ENCODE data around the gene ANKRD6. TPM values are rescaled to one million over a fixed set of nuclear protein-coding genes. Genes with fewer than 3 reads are reported as not detected.

Gene ANKRD6
- polyA plus RNA-seq, 1 experiment, result 1.1 TPM

DNA sequence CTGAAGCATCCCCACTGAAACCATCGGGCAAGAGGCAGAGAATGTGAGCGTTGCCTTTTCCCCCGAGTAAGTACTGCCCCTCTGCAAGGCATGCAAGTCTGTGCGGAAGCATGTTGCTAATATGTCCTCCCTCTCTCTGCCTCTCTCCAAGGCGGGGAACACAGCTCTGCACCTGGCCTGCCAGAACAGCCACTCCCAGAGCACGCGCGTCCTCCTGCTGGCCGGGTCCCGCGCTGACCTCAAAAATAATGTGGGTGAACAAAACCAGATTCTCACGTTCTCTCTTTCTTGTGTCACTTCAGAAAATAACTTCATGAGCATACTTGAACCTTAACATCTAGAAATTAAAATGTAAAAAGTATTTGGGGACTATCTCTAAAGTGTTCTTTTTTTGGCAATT, 179.2 kb downstream of the ANKRD6 start:
- Histone ChIP-seq H3K4me3 (ENCODE audit: low read depth, low read length) (no peak overlapping the region), H3K27me3 (ENCODE audit: control insufficient read depth, insufficient read depth, low read length) (no peaks in the 10 kb centered on the region), H3K36me3 (ENCODE audit: control insufficient read depth, insufficient read depth, low read length) (no peaks in the 10 kb centered on the region)
- ChIA-PET POLR2A (no interaction called here), CTCF (interaction anchor here (1.4 to 1.8 kb wide), 2 partner anchors 179 to 240 kb away, joined by 4 to 6 read pairs; partner anchors contain the start of gene ANKRD6)
- no peak for DNase-seq (ENCODE audit: low read depth)
- TF ChIP-seq, protein P1, sequence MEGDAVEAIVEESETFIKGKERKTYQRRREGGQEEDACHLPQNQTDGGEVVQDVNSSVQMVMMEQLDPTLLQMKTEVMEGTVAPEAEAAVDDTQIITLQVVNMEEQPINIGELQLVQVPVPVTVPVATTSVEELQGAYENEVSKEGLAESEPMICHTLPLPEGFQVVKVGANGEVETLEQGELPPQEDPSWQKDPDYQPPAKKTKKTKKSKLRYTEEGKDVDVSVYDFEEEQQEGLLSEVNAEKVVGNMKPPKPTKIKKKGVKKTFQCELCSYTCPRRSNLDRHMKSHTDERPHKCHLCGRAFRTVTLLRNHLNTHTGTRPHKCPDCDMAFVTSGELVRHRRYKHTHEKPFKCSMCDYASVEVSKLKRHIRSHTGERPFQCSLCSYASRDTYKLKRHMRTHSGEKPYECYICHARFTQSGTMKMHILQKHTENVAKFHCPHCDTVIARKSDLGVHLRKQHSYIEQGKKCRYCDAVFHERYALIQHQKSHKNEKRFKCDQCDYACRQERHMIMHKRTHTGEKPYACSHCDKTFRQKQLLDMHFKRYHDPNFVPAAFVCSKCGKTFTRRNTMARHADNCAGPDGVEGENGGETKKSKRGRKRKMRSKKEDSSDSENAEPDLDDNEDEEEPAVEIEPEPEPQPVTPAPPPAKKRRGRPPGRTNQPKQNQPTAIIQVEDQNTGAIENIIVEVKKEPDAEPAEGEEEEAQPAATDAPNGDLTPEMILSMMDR (IDR thresholded peaks at IDR 0.05; ENCODE audit: insufficient read depth, low read depth, low read length), result no peak

DNA sequence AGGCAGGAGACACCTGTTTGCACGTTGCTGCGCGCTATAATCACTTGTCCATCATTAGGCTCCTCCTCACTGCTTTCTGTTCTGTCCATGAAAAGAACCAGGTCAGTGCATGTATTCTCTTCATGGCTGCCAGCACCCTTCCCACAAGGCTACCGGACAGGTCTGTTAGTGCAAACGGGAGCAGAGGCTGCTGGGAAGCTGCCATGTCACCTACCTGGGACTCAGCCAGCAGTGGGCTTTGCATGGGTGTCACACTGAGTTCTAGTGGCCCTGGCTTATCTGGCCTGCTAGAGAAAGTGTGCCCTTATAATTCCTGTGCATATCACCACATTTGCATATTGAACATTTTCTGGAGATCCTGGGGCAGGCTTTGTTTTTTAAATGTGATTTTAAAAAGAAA, 180.8 kb downstream of the ANKRD6 start:
- Histone ChIP-seq H3K4me3 (ENCODE audit: low read depth, low read length) (no peak overlapping the region), H3K27me3 (ENCODE audit: control insufficient read depth, insufficient read depth, low read length) (no peaks in the 10 kb centered on the region), H3K36me3 (ENCODE audit: control insufficient read depth, insufficient read depth, low read length) (no peaks in the 10 kb centered on the region)
- ChIA-PET CTCF (interaction anchor here (0.9 kb wide), 1 partner anchor 242 kb away, joined by 3 read pairs; no protein-coding TSS in a partner anchor), POLR2A (no interaction called here)
- TF ChIP-seq, protein P1 (IDR thresholded peaks at IDR 0.05; ENCODE audit: insufficient read depth, low read depth, low read length), result no peak
- DNase-seq (ENCODE audit: low read depth), result no peak

DNA sequence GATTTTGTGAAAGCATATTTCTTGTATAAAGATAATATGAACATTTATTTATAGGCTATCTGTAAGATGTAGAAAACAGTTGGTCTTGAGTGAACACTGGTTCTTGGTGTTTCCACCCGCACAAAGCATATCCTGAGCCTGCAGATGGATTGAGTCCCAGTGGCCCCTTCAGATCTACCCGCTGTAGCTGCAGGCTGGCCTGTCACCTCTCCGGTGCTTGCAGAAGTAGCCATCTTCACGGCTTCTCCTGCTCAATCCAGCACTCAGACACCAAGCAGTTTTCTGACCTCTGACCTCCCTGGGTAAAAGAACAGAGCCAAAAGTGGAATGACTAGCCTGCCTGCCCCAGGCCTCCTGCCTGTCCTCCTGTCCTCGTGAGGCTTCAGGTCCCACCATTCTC, 182.9 kb downstream of the ANKRD6 start:
- ChIA-PET POLR2A (no interaction called here), CTCF (no interaction called here)
- DNase-seq (ENCODE audit: low read depth), result no peak
- no peak overlapping the region for H3K4me3 ChIP-seq (ENCODE audit: low read depth, low read length)
- TF ChIP-seq, protein P1 (IDR thresholded peaks at IDR 0.05; ENCODE audit: insufficient read depth, low read depth, low read length), result no peak
- H3K36me3 ChIP-seq (ENCODE audit: control insufficient read depth, insufficient read depth, low read length), result no peaks in the 10 kb centered on the region
- no peaks in the 10 kb centered on the region for H3K27me3 ChIP-seq (ENCODE audit: control insufficient read depth, insufficient read depth, low read length)

DNA sequence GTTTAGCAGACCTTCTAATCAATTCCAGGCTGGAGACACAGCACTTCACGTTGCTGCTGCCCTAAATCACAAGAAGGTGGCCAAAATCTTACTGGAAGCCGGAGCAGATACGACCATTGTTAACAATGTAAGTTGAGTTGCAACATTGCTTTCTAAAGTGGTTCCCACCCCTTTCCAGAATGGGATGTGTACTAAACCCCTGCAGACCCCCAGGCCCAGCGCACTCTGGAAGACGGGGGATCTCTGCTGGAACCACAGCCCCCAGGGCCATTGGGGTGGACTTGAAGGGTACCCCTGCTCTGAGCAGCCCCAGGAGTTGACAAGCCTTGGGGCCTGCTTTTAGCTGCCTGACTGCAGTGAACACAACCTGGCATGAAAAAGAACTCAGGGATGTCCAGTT, 183.6 kb downstream of the ANKRD6 start:
- DNase-seq (ENCODE audit: low read depth), result no peak
- Histone ChIP-seq H3K36me3 (ENCODE audit: control insufficient read depth, insufficient read depth, low read length) (no peaks in the 10 kb centered on the region), H3K27me3 (ENCODE audit: control insufficient read depth, insufficient read depth, low read length) (no peaks in the 10 kb centered on the region), H3K4me3 (ENCODE audit: low read depth, low read length) (no peak overlapping the region)
- ChIA-PET CTCF (no interaction called here), POLR2A (no interaction called here)
- TF ChIP-seq, protein P1 (IDR thresholded peaks at IDR 0.05; ENCODE audit: insufficient read depth, low read depth, low read length), result no peak

DNA sequence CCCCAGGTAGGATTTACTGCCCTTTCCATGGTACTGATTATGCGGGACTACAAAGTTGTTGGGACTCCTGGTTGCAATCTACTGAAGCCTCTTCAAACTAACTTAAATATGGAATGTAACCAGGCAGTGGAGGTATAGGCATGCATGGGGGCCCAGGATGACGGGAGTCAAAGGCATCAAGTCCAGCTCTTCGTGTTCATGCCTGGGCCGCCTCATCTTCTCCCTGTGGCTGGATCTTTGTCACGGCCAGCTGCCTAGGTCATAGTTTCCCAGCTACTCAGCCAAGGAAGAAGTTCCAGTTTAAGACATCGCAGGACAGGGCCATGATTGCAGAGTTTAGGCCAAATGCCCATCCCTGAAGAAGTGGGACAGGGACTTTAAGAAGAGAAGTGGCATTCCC, 185.1 kb downstream of the ANKRD6 start:
- ChIA-PET CTCF (no interaction called here), POLR2A (no interaction called here)
- TF ChIP-seq, protein P1 (IDR thresholded peaks at IDR 0.05; ENCODE audit: insufficient read depth, low read depth, low read length), result no peak
- Histone ChIP-seq H3K27me3 (ENCODE audit: control insufficient read depth, insufficient read depth, low read length) (no peaks in the 10 kb centered on the region), H3K4me3 (ENCODE audit: low read depth, low read length) (no peak overlapping the region), H3K36me3 (ENCODE audit: control insufficient read depth, insufficient read depth, low read length) (no peaks in the 10 kb centered on the region)
- no peak for DNase-seq (ENCODE audit: low read depth)

Data from BJ (cell line).